ENCODE data around the gene PLB1. TPM values are rescaled to one million over a fixed set of nuclear protein-coding genes. Genes with fewer than 3 reads are reported as not detected.

PLB1 gene
- total RNA-seq, 2 experiments from 2014 or later = 0.25 to 0.50 TPM

DNA sequence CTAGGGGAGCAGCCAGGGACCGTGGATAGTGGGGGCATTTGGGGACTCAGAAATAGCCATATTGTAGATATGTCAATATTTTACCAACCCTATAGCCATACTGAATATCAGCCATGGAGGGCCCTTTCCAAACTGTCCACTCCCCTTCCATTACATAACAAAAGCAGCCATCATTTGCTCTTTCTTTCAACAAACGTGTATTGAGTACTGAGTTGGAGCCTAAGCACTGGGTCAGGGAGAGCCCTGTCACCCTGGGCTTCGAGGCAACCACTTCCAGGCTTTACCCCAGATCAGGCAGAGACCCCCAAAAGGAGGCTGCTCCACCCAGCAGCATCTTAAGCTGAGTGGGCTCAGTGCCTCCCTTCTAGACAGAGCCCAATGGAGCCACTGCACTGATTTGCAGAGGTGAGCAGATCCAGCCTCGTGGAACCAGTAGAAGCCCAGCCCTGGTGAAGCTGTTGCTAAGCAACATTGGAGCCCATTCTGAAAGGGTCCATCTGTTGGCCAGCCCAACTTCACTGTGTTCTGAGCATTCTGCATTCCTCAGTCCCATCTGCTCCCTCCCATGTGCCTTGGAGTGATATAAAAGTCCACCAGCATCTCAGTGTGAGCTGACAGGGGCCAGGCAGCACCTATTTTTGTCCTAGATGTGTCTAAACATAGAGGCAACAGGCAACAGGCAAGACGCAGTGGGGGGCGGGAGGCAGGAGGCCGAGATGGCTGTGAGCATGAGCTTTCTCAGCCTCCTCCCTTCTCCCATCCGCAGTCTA, 112.1 kb downstream of the PLB1 start:
- Mint-ChIP-seq H3K4me3 (no peak overlapping the region), H3K27me3 (no peaks in the 10 kb centered on the region), H3K9me3 (no peaks in the 10 kb centered on the region), H3K27ac (no peak overlapping the region), H3K36me3 (ENCODE audit: low read depth) (no peaks in the 10 kb centered on the region), H3K4me1 (ENCODE audit: low read depth) (peaks cover 26% of the 10 kb centered on the region)
- ATAC-seq (no peak), DNase-seq (no peak)
- CTCF ChIA-PET = interaction anchor here (1.6 to 15.8 kb wide), 2 partner anchors 9 to 13 kb away, joined by 4 to 122 read pairs; no protein-coding TSS in a partner anchor
- TF ChIP-seq CTCF (IDR thresholded peaks at IDR 0.05) = no peak
- intact Hi-C loops (cut with micrococcal nuclease) = no loop called here
- POLR2A ChIA-PET = interaction anchor here (0.7 to 1.4 kb wide), 2 partner anchors 23 to 144 kb away, joined by 4 read pairs; partner anchors contain the start of gene PPP1CB

GRCh38 chr2:28608500-28609424, 112.9 kb downstream of the PLB1 start:
- ChIA-PET POLR2A (interaction anchor here (0.7 to 1.4 kb wide), 4 partner anchors 10 to 143 kb away, joined by 3 to 4 read pairs (median 4); partner anchors contain the start of gene PPP1CB), CTCF (interaction anchor here (1.6 to 15.8 kb wide), 2 partner anchors 9 to 13 kb away, joined by 4 to 122 read pairs; no protein-coding TSS in a partner anchor)
- Mint-ChIP-seq H3K4me1 (ENCODE audit: low read depth) (peaks cover 24% of the 10 kb centered on the region), H3K27me3 (no peaks in the 10 kb centered on the region), H3K27ac (no peak overlapping the region), H3K36me3 (ENCODE audit: low read depth) (no peaks in the 10 kb centered on the region), H3K4me3 (no peak overlapping the region), H3K9me3 (no peaks in the 10 kb centered on the region)
- TF ChIP-seq CTCF (IDR thresholded peaks at IDR 0.05) = no peak
- intact Hi-C loops (cut with micrococcal nuclease) = no loop called here
- no peak for ATAC-seq
- no peak for DNase-seq

DNA sequence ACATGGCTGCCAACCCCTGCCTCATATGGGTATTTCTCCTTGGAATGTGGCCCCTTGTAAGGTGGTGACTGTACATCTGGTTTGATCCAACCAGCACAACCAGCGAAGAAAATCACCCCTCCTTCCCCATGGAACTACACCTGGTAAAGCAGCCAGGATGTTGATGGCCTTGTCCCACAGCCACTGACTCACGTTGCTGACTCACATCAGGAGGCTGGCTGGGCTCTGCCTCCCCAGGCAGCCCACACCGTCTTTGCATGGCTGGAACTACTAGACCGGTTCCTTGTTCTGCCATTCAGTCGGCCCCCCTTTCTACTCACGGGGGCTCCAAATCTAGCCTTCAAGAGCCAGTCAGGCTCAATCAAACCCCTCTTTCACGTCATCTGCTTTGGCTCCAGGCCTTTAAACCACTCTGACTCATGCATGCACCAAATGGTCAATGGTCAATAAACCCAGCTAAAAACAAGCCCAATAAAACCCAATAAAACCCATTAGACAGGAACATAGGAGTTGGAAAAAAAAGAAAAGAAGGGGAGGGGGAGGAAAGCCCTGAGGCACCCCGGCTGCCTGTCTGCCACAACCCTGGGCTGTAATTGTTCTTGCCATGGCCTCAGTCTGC, 114.8 kb downstream of the PLB1 start:
- CTCF ChIA-PET = interaction anchor here (0.8 to 15.8 kb wide), 2 partner anchors 14 to 15 kb away, joined by 3 to 122 read pairs; no protein-coding TSS in a partner anchor
- POLR2A ChIA-PET = interaction anchor here (2.0 to 2.7 kb wide), 2 partner anchors 16 to 145 kb away, joined by 5 to 9 read pairs; no protein-coding TSS in a partner anchor
- peak; percentile 77 for DNase-seq
- no peak for TF ChIP-seq CTCF (IDR thresholded peaks at IDR 0.05)
- Mint-ChIP-seq H3K4me3 (no peak overlapping the region), H3K27ac (no peak overlapping the region), H3K36me3 (ENCODE audit: low read depth) (no peaks in the 10 kb centered on the region), H3K27me3 (no peaks in the 10 kb centered on the region), H3K9me3 (no peaks in the 10 kb centered on the region), H3K4me1 (ENCODE audit: low read depth) (peaks cover 24% of the 10 kb centered on the region)
- peak; percentile 62 for ATAC-seq
- intact Hi-C loops (cut with micrococcal nuclease) = loop anchor here (5.0 kb wide), 1 partner anchor 142 kb away; the partner anchor contains the start of gene PPP1CB

DNA sequence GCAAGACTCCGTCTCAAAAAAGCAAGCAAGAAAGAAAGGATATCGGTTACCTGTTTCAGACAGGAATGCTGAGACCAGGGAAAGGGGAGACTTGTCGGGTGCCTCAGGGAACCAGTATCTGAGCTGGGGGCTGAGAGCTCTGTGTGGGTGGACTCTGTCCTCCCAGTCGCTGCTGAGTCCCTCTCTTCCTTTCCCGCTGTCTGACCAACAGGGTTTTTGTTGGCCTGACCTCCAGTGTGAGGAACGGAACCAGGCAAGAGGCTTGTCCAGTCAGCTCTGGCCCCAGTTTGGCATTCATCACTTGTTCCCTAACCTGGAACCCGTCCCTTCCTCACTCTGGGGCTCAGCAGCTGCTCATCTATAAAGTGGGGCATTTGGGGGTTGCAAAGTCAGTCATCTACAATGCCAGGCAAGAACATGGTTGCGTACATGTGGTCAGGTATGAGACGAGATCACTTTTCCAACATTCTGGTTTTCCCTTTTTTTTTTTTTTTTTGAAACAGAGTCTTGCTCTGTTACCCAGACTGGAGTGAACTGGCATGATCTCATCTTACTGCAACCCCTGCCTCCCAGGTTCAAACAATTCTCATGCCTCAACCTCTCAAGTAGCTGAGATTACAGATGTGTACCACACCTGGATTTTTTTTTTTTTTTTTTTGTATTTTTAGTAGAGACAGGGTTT, 116.4 kb downstream of the PLB1 start:
- Mint-ChIP-seq H3K4me1 (ENCODE audit: low read depth) (peaks cover 34% of the 10 kb centered on the region), H3K4me3 (no peak overlapping the region), H3K27ac (no peak overlapping the region), H3K9me3 (no peaks in the 10 kb centered on the region), H3K27me3 (no peaks in the 10 kb centered on the region), H3K36me3 (ENCODE audit: low read depth) (no peaks in the 10 kb centered on the region)
- ChIA-PET POLR2A (interaction anchor here (0.6 to 2.7 kb wide), 6 partner anchors 9 to 143 kb away, joined by 3 to 9 read pairs (median 4); no protein-coding TSS in a partner anchor), CTCF (interaction anchor here (15.8 kb wide), 1 partner anchor 17 kb away, joined by 122 read pairs; no protein-coding TSS in a partner anchor)
- no peak for TF ChIP-seq CTCF (IDR thresholded peaks at IDR 0.05)
- no peak for ATAC-seq
- DNase-seq = no peak
- intact Hi-C loops (cut with micrococcal nuclease) = loop anchor here (5.0 kb wide), 1 partner anchor 140 kb away; the partner anchor contains the start of gene PPP1CB
